H1 (cell line): ENCODE measurements around the gene UBA3. TPM values are rescaled to one million over a fixed set of nuclear protein-coding genes. Genes with fewer than 3 reads are reported as not detected.

Experiments
- CTCF ChIA-PET: fragments of 300-600 bp; sonication (Branson Sonifier 250); formaldehyde crosslinking; loops from one replicate; lab custom pipeline; 2021; ENCODE audit not compliant: partially characterized antibody; lab: Charles Lee
- POLR2A ChIA-PET: fragments of 300-600 bp; sonication (Branson Sonifier 250); formaldehyde crosslinking; loops from one replicate; lab custom pipeline; 2021; ENCODE audit warnings: inconsistent platforms; ENCODE audit not compliant: partially characterized antibody; lab: Charles Lee
- DNase-seq, 2 experiments: peaks; one replicate each; pipeline versions ENCODE4 v3.0.0 to v3.0.0-alpha.2; 2010 to 2022; ENCODE audit warnings: low spot score in 2 of 2, low read depth in 1 of 2, mixed read lengths in 1 of 2
- FAIRE-seq: peaks from 2 replicates; lab custom pipeline; 2011; peaks lifted over from hg19 to GRCh38; lab: Jason Lieb, UNC
- H2AFZ ChIP-seq: 2 replicates; pipeline ENCODE4 v1.8.1; 2012; ENCODE audit warnings: low read length, inconsistent platforms
- H2AK5ac ChIP-seq: 2 replicates; pipeline ENCODE4 v1.6.1; 2013; ENCODE audit warnings: low read depth, low read length
- H2BK120ac ChIP-seq: replicated peaks from 2 replicates; pipeline ENCODE3; 2013; ENCODE audit warnings: low read depth, low read length, inconsistent platforms
- H2BK12ac ChIP-seq: 2 replicates; pipeline ENCODE4 v1.6.1; 2013; ENCODE audit warnings: low read depth, low read length
- H2BK15ac ChIP-seq: 2 replicates; pipeline ENCODE4 v1.6.1; 2013; ENCODE audit warnings: low read length
- H2BK20ac ChIP-seq: 2 replicates; pipeline ENCODE4 v1.6.1; 2013; ENCODE audit warnings: low read length
- H2BK5ac ChIP-seq: 2 replicates; pipeline ENCODE4 v1.6.1; 2013; ENCODE audit warnings: low read depth, low read length
- H3K14ac ChIP-seq: 2 replicates; pipeline ENCODE4 v1.6.1; 2013; ENCODE audit warnings: inconsistent platforms; ENCODE audit not compliant: insufficient read length
- H3K18ac ChIP-seq: 2 replicates; pipeline ENCODE4 v1.6.1; 2013; ENCODE audit warnings: low read length; ENCODE audit errors: extremely low read depth
- H3K23ac ChIP-seq: 2 replicates; pipeline ENCODE4 v1.6.1; 2013; ENCODE audit warnings: inconsistent platforms; ENCODE audit not compliant: insufficient read length
- H3K23me2 ChIP-seq: 2 replicates; pipeline ENCODE4 v1.6.1; 2013; ENCODE audit warnings: low read depth, low read length
- H3K27ac ChIP-seq: 2 replicates; pipeline ENCODE4 v1.6.1; 2011; ENCODE audit warnings: low read depth, low read length, inconsistent platforms
- H3K27me3 ChIP-seq, 4 experiments: replicated peaks in 1 of 4; 1 replicate in 1 of 4; 2 replicates in 3 of 4; pipeline versions ENCODE4 v1.6.1 to v1.8.1; 2011 to 2013; ENCODE audit warnings: low read length in 3 of 4, mild to moderate bottlenecking in 3 of 4, inconsistent platforms in 2 of 4, mixed read lengths in 2 of 4, moderate library complexity in 1 of 4; ENCODE audit not compliant: control insufficient read depth in 3 of 4, insufficient read depth in 3 of 4; ENCODE audit errors: extremely low read depth in 1 of 4
- H3K36me3 ChIP-seq, 4 experiments: 2 replicates each; pipeline versions ENCODE4 v1.6.1 to v1.8.1; 2011 to 2013; ENCODE audit warnings: mild to moderate bottlenecking in 4 of 4, low read length in 3 of 4, moderate library complexity in 2 of 4, control low read depth in 1 of 4, inconsistent platforms in 1 of 4; ENCODE audit not compliant: insufficient read depth in 4 of 4, control insufficient read depth in 2 of 4
- H3K4ac ChIP-seq: replicated peaks from 2 replicates; pipeline ENCODE3; 2013; ENCODE audit warnings: low read length, low read depth, mixed read lengths, inconsistent platforms; ENCODE audit not compliant: insufficient read length
- H3K4me1 ChIP-seq, 4 experiments: replicated peaks in 1 of 4; 1 replicate in 1 of 4; 2 replicates in 3 of 4; pipeline versions ENCODE4 v1.6.1 to v1.8.1; 2011 to 2013; ENCODE audit warnings: low read length in 3 of 4, inconsistent platforms in 2 of 4, mixed read lengths in 1 of 4; ENCODE audit not compliant: insufficient read depth in 4 of 4, control insufficient read depth in 3 of 4
- H3K4me2 ChIP-seq, 2 experiments: 2 replicates each; pipeline versions ENCODE4 v1.6.1 to v1.8.1; 2011 to 2013; ENCODE audit warnings: low read depth in 2 of 2, low read length in 2 of 2, control low read depth in 1 of 2, inconsistent platforms in 1 of 2, mild to moderate bottlenecking in 1 of 2; ENCODE audit not compliant: insufficient read depth in 1 of 2
- H3K4me3 ChIP-seq, 4 experiments: fragments of 200-600, 300-600 bp in 1 of 4; sonication (generic), shearing (Covaris generic), sonication (Bioruptor Twin) in 1 of 4; 2 replicates each; pipeline versions ENCODE4 v1.5.1 to v1.8.1; 2011 to 2016; ENCODE audit warnings: low read length in 4 of 4, low read depth in 3 of 4, control low read depth in 2 of 4, inconsistent platforms in 2 of 4, mild to moderate bottlenecking in 2 of 4, mixed read lengths in 1 of 4, moderate library complexity in 1 of 4; ENCODE audit not compliant: insufficient read depth in 2 of 4; ENCODE audit errors: extremely low read depth in 1 of 4
- H3K56ac ChIP-seq: replicated peaks from 2 replicates; pipeline ENCODE3; 2013; ENCODE audit warnings: low read depth, mild to moderate bottlenecking, mixed read lengths, low read length, inconsistent platforms; ENCODE audit not compliant: insufficient read length
- H3K79me1 ChIP-seq: 2 replicates; pipeline ENCODE4 v1.6.1; 2013; ENCODE audit warnings: low read depth, low read length, control low read depth
- H3K79me2 ChIP-seq, 2 experiments: 2 replicates each; pipeline versions ENCODE4 v1.6.1 to v1.8.1; 2012 to 2013; ENCODE audit warnings: low read length in 2 of 2, mild to moderate bottlenecking in 2 of 2, inconsistent platforms in 1 of 2; ENCODE audit not compliant: insufficient read depth in 2 of 2, control insufficient read depth in 1 of 2
- H3K9ac ChIP-seq, 4 experiments: replicated peaks in 1 of 4; 1 replicate in 1 of 4; 2 replicates in 3 of 4; pipeline versions ENCODE4 v1.6.1 to v1.8.1; 2011 to 2013; ENCODE audit warnings: low read depth in 3 of 4, low read length in 3 of 4, control low read depth in 2 of 4, mild to moderate bottlenecking in 2 of 4, moderate library complexity in 2 of 4, inconsistent platforms in 1 of 4; ENCODE audit errors: extremely low read depth in 1 of 4
- H3K9me3 ChIP-seq, 2 experiments: 2 replicates each; pipeline versions ENCODE4 v1.6.1 to v1.8.1; 2012 to 2013; ENCODE audit warnings: mild to moderate bottlenecking in 2 of 2, moderate library complexity in 2 of 2, control low read depth in 1 of 2, inconsistent platforms in 1 of 2, low read depth in 1 of 2, low read length in 1 of 2, mixed read lengths in 1 of 2; ENCODE audit not compliant: insufficient read depth in 2 of 2
- H4K20me1 ChIP-seq, 2 experiments: replicated peaks in 1 of 2; 2 replicates each; pipeline versions ENCODE3 to v1.8.1; 2011 to 2013; ENCODE audit warnings: inconsistent platforms in 2 of 2, low read length in 2 of 2, mild to moderate bottlenecking in 1 of 2; ENCODE audit not compliant: insufficient read depth in 2 of 2, control insufficient read depth in 1 of 2
- H4K5ac ChIP-seq: 2 replicates; pipeline ENCODE4 v1.6.1; 2013; ENCODE audit warnings: low read length, low read depth, mixed read lengths, inconsistent platforms; ENCODE audit not compliant: insufficient read length
- H4K8ac ChIP-seq: 2 replicates; pipeline ENCODE4 v1.8.0; 2013; ENCODE audit warnings: mild to moderate bottlenecking, moderate library complexity, low read length, inconsistent platforms; ENCODE audit not compliant: insufficient read depth; ENCODE audit errors: extremely low read depth
- H4K91ac ChIP-seq: replicated peaks from 2 replicates; pipeline ENCODE3; 2013; ENCODE audit warnings: low read length, mixed read lengths, inconsistent platforms; ENCODE audit not compliant: insufficient read length
- CHD2 ChIP-seq: IDR thresholded peaks from 2 replicates; pipeline ENCODE4 v1.6.1; 2012; ENCODE audit warnings: low read length, improper control_type of control experiment
- GTF2F1 ChIP-seq: IDR thresholded peaks from 2 replicates; pipeline ENCODE4 v1.6.1; 2012; ENCODE audit warnings: low read depth, low read length, improper control_type of control experiment, borderline replicate concordance
- HDAC2 ChIP-seq, 2 experiments: fragments of 300-600 bp in 1 of 2; sonication (generic) in 1 of 2; IDR thresholded peaks; 2 replicates each; pipeline ENCODE4 v1.6.1; 2011 to 2012; ENCODE audit warnings: low read depth in 2 of 2, low read length in 2 of 2, mild to moderate bottlenecking in 2 of 2, moderate library complexity in 2 of 2, borderline replicate concordance in 1 of 2, inconsistent platforms in 1 of 2
- PHF8 ChIP-seq: fragments of 200-600 bp; sonication (generic); conservative IDR thresholded peaks from 2 replicates; pipeline ENCODE4 v1.7.1; 2012; ENCODE audit warnings: low read depth, mild to moderate bottlenecking, inconsistent platforms, low read length, moderate library complexity
- RFX5 ChIP-seq: IDR thresholded peaks from 2 replicates; pipeline ENCODE4 v1.6.1; 2011; ENCODE audit warnings: low read depth, low read length, improper control_type of control experiment, borderline replicate concordance
- TAF1 ChIP-seq: IDR thresholded peaks from 2 replicates; pipeline ENCODE4 v1.6.1; 2011; ENCODE audit warnings: mild to moderate bottlenecking, low read depth, low read length
- TAF7 ChIP-seq: optimal IDR thresholded peaks from 2 replicates; pipeline ENCODE3; 2011; ENCODE audit warnings: low read depth, mild to moderate bottlenecking, inconsistent platforms, low read length, moderate library complexity, borderline replicate concordance
- TCF12 ChIP-seq: IDR thresholded peaks from 2 replicates; pipeline ENCODE4 v1.6.1; 2011; ENCODE audit warnings: low read depth, mild to moderate bottlenecking, low read length
- WGBS, 2 experiments: shearing (Covaris generic) in 1 of 2; methylation state at CpG; one replicate each; pipeline versions ENCODE4 v1.1.6 to v1.1.7; 2013 to 2015; ENCODE audit warnings: low lambda C conversion rate in 2 of 2, mixed read lengths in 2 of 2, inconsistent platforms in 1 of 2, low coverage in 1 of 2, missing lambda C conversion rate in 1 of 2; ENCODE audit not compliant: insufficient replicate concordance in 2 of 2, insufficient coverage in 1 of 2, insufficient read length in 1 of 2; ENCODE audit errors: extremely low coverage in 1 of 2, missing lambda C conversion rate in 1 of 2; 5-methylcytosine and 5-hydroxymethylcytosine counted together
- polyA plus RNA-seq, 7 experiments: library from polyadenylated mRNA; depleted of rRNA in 3 of 7; stranded (reverse) in 5 of 7; unstranded in 2 of 7; fragments of >200 nt in 5 of 7; fragments of 200-250 nt in 2 of 7; gene quantifications; 1 replicate in 5 of 7; 2 replicates in 1 of 7; 4 replicates in 1 of 7; pipeline versions ENCODE4 v1.2.1 to v1.2.3, GENCODE V29; 2011 to 2013; ENCODE audit warnings: missing spikeins in 2 of 7, mixed read lengths in 2 of 7
- total RNA-seq: library from RNA; stranded (reverse); fragmentation: NEBNext Ultra II Directional; extraction: Animal tissue kit (Norgen Biotek cat#: 25700); gene quantifications from 2 replicates; pipeline ENCODE4 v1.2.1, GENCODE V29; 2021
- TF ChIP-seq, protein P1 (sequence below): IDR thresholded peaks from 2 replicates; pipeline ENCODE4 v1.6.1; 2011; ENCODE audit warnings: low read length, improper control_type of control experiment
- TF ChIP-seq, protein P2 (sequence below), 3 experiments: IDR thresholded peaks; 1 replicate in 2 of 3; 2 replicates in 1 of 3; pipeline versions ENCODE4 v1.5.1 to v1.6.1; 2011; ENCODE audit warnings: low read length in 3 of 3, mild to moderate bottlenecking in 3 of 3, inconsistent platforms in 2 of 3, low read depth in 1 of 3, moderate library complexity in 1 of 3; ENCODE audit not compliant: insufficient read depth in 1 of 3; ENCODE audit errors: control extremely low read depth in 1 of 3

Gene UBA3
- total and polyA plus RNA-seq, 2 of the 8 experiments (the other 6 are each of a cell fraction or from before 2014, with no cell fraction given): 40.8 to 97.8 TPM

DNA sequence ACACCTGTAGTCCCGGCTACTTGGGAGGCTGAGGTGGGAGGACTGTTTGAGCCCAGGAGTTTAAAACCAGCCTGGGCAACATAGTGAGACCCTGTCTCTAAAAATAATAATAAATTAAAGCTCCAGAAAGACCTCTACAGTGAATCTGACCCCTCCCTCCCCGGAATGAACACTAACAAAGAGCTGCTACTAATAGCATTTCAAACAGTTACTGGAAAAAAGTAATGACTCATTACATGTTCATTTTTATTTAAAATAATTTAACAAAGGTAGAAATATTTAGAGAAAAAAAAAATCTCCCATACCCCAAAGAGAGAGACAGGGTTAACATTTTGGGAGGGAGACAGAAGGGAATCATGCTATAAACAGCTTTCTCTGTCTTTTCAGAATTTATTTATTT, 2.2 kb upstream of the UBA3 start:
- peaks cover 2% of the 10 kb centered on the region; the same call in 1 of the 2 replicates for H3K79me1 ChIP-seq
- POLR2A ChIA-PET: interaction anchor here (1.4 kb wide), 1 partner anchor 30 kb away, joined by 3 read pairs; the partner anchor contains the start of gene TMF1
- no peak overlapping the region for H4K5ac ChIP-seq
- H3K23ac ChIP-seq: no peak overlapping the region
- H3K4me3 ChIP-seq: no peak overlapping the region
- H3K9me3 ChIP-seq: no peaks in the 10 kb centered on the region
- no peak overlapping the region for H3K56ac ChIP-seq
- no peak overlapping the region for H3K27ac ChIP-seq
- peaks cover 5 to 15% (median 11%) of the 10 kb centered on the region in 4 experiments for H3K4me1 ChIP-seq
- no peak overlapping the region for H2AK5ac ChIP-seq
- no peak for DNase-seq
- no peak overlapping the region for H2BK20ac ChIP-seq
- H3K9ac ChIP-seq: no peak overlapping the region
- FAIRE-seq: no peak
- H3K23me2 ChIP-seq: peaks cover 8% of the 10 kb centered on the region
- H3K79me2 ChIP-seq: peaks cover 0 to 22% of the 10 kb centered on the region in 2 experiments; a peak in 2 of 4 replicates
- WGBS, 2 experiments: 98% methylated on average over 2 of the region's 2 CpGs; no CpG with 5 or more reads in 1 of the 2 experiments
- H3K4me2 ChIP-seq: no peak overlapping the region
- H2BK120ac ChIP-seq: no peak overlapping the region
- H3K18ac ChIP-seq: no peak overlapping the region
- no peaks in the 10 kb centered on the region for H3K27me3 ChIP-seq
- no peaks in the 10 kb centered on the region for H3K36me3 ChIP-seq
- H4K20me1 ChIP-seq: no peaks in the 10 kb centered on the region
- H2BK12ac ChIP-seq: no peak overlapping the region
- no peak overlapping the region for H2BK15ac ChIP-seq
- no peak overlapping the region for H4K8ac ChIP-seq
- H3K4ac ChIP-seq: no peak overlapping the region
- CTCF ChIA-PET: interaction anchor here (0.7 to 1.5 kb wide), 3 partner anchors 38 to 790 kb away, joined by 3 to 4 read pairs (median 3); no protein-coding TSS in a partner anchor
- no peak overlapping the region for H2BK5ac ChIP-seq
- no peak overlapping the region for H2AFZ ChIP-seq
- H3K14ac ChIP-seq: no peak overlapping the region
- H4K91ac ChIP-seq: no peak overlapping the region
- TF ChIP-seq, protein P1, sequence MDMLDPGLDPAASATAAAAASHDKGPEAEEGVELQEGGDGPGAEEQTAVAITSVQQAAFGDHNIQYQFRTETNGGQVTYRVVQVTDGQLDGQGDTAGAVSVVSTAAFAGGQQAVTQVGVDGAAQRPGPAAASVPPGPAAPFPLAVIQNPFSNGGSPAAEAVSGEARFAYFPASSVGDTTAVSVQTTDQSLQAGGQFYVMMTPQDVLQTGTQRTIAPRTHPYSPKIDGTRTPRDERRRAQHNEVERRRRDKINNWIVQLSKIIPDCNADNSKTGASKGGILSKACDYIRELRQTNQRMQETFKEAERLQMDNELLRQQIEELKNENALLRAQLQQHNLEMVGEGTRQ: no peak
- TF ChIP-seq RFX5 (no peak), CHD2 (no peak), TAF1 (no peak), PHF8 (no peak), TAF7 (no peak), TCF12 (no peak), HDAC2 (IDR thresholded peaks at IDR 0.05; ENCODE audit: borderline replicate concordance in 1 of 2, low read depth in 2 of 2, low read length in 2 of 2) (no peak), GTF2F1 (no peak)
- TF ChIP-seq, protein P2, sequence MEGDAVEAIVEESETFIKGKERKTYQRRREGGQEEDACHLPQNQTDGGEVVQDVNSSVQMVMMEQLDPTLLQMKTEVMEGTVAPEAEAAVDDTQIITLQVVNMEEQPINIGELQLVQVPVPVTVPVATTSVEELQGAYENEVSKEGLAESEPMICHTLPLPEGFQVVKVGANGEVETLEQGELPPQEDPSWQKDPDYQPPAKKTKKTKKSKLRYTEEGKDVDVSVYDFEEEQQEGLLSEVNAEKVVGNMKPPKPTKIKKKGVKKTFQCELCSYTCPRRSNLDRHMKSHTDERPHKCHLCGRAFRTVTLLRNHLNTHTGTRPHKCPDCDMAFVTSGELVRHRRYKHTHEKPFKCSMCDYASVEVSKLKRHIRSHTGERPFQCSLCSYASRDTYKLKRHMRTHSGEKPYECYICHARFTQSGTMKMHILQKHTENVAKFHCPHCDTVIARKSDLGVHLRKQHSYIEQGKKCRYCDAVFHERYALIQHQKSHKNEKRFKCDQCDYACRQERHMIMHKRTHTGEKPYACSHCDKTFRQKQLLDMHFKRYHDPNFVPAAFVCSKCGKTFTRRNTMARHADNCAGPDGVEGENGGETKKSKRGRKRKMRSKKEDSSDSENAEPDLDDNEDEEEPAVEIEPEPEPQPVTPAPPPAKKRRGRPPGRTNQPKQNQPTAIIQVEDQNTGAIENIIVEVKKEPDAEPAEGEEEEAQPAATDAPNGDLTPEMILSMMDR (IDR thresholded peaks at IDR 0.05; ENCODE audit: control extremely low read depth in 1 of 3, insufficient read depth in 1 of 3, low read depth in 1 of 3, low read length in 3 of 3): no peak
